Spleen (tissue), 11 donors: ENCODE results near the gene PCCA. TPM values are rescaled to one million over a fixed set of nuclear protein-coding genes. Genes with fewer than 3 reads are reported as not detected.
A peak's percentile ranks its signal among the peaks of the same experiment; 100 is the strongest.

Experiments
- DNase-seq: peaks from one replicate; pipeline ENCODE4 v3.0.0-alpha.2; 2020
- H3K27ac ChIP-seq, 8 donors: fragments of 200-600 bp; sonication (generic) in 7 of 8; 1 replicate in 4 of 8; 2 replicates in 4 of 8; pipeline versions ENCODE4 v1.5.0 to v1.8.0; 2016 to 2021; ENCODE audit warnings: inconsistent platforms in 4 of 8, mild to moderate bottlenecking in 4 of 8, moderate library complexity in 1 of 8
- H3K27me3 ChIP-seq, 7 donors: fragments of 200-600 bp; sonication (generic) in 6 of 7; replicated peaks in 1 of 7; 1 replicate in 4 of 7; 2 replicates in 3 of 7; pipeline versions ENCODE4 v1.5.0 to v1.8.0; 2016 to 2021; ENCODE audit warnings: inconsistent platforms in 3 of 7, mild to moderate bottlenecking in 1 of 7
- H3K36me3 ChIP-seq, 6 donors: fragments of 200-600 bp; sonication (generic) in 5 of 6; 1 replicate in 4 of 6; 2 replicates in 2 of 6; pipeline versions ENCODE4 v1.5.0 to v1.8.0; 2016 to 2021; ENCODE audit warnings: inconsistent platforms in 2 of 6
- H3K4me1 ChIP-seq, 6 donors: fragments of 200-600 bp; sonication (generic) in 5 of 6; 1 replicate in 3 of 6; 2 replicates in 3 of 6; pipeline versions ENCODE4 v1.5.0 to v1.8.0; 2016 to 2021; ENCODE audit warnings: inconsistent platforms in 3 of 6
- H3K4me3 ChIP-seq, 8 donors: fragments of 200-600 bp; sonication (generic) in 7 of 8; 1 replicate in 4 of 8; 2 replicates in 4 of 8; pipeline versions ENCODE4 v1.5.0 to v1.8.0; 2016 to 2021; ENCODE audit warnings: inconsistent platforms in 4 of 8, mild to moderate bottlenecking in 4 of 8, moderate library complexity in 2 of 8
- H3K9me3 ChIP-seq, 8 donors: fragments of 200-600 bp; sonication (generic) in 7 of 8; 1 replicate in 4 of 8; 2 replicates in 4 of 8; pipeline versions ENCODE4 v1.5.0 to v1.8.0; 2016 to 2021; ENCODE audit warnings: inconsistent platforms in 4 of 8
- POLR2A ChIP-seq, 3 donors: fragments of 450-650 bp; IDR thresholded peaks; one replicate each; pipeline ENCODE4 v1.5.1; 2017; ENCODE audit warnings: antibody characterized with exemption in 3 of 3, mild to moderate bottlenecking in 1 of 3
- POLR2AphosphoS5 ChIP-seq, 3 donors: sonication (generic); formaldehyde crosslinking; IDR thresholded peaks; one replicate each; pipeline ENCODE4 v1.5.1; 2017; ENCODE audit warnings: antibody characterized with exemption in 3 of 3
- WGBS, 5 donors: extraction: QIAGEN DNeasy Blood & Tissue Kit in 3 of 5; methylation state at CpG; one replicate each; pipeline versions ENCODE4 v1.1.5 to v1.1.7; 2013 to 2018; 5-methylcytosine and 5-hydroxymethylcytosine counted together
- intact Hi-C: fragments of 100-400 bp; cut with DNase I; formaldehyde crosslinking; loops from one replicate; pipeline ENCODE4 v1.15.0; 2023; ENCODE audit warnings: low total_unique reads
- polyA plus RNA-seq, 3 donors: library from polyadenylated mRNA; stranded (reverse); fragments of 200-250 nt; gene quantifications; one replicate each; pipeline ENCODE4 v1.2.1, GENCODE V29; 2013
- total RNA-seq, 7 donors: library from RNA; depleted of rRNA in 3 of 7; stranded (reverse); fragments of >200 nt in 3 of 7; fragmentation: NEBNext Ultra II Directional in 4 of 7; extraction: Animal tissue kit (Norgen Biotek cat#: 25700) in 4 of 7; gene quantifications; one replicate each; pipeline versions ENCODE4 v1.1.0 to v1.2.1, GENCODE V29; 2016 to 2021
- TF ChIP-seq, protein P1 (sequence below), 11 experiments: fragments of 200-600 bp in 7 of 11; fragments of 450-650 bp in 4 of 11; sonication (generic) in 4 of 11; IDR thresholded peaks in 8 of 11; conservative IDR thresholded peaks in 3 of 11; 1 replicate in 7 of 11; 2 replicates in 4 of 11; pipeline versions ENCODE4 v1.4.0 to v1.8.0; 2016 to 2021; ENCODE audit warnings: antibody characterized with exemption in 11 of 11, inconsistent platforms in 4 of 11, mild to moderate bottlenecking in 1 of 11
- donor health status: healthy with polysubstance abuse.
- donor health status: DM: no; HTN: no; CAD: no; lungs with moderate emphysema.
- donor health status: DM: no; HTN: no; CAD: no.
- donor health status: Bipolar disorder and iron deficiency.
- donor health status: healthy.
- donor health status: DM: no; HTN: no; CAD: no.
- donor health status: DM: yes; HTN: yes; CAD: no.

Gene PCCA
- total and polyA plus RNA-seq, 10 donors: 9.3 to 54.9 (median 43.9) TPM

DNA sequence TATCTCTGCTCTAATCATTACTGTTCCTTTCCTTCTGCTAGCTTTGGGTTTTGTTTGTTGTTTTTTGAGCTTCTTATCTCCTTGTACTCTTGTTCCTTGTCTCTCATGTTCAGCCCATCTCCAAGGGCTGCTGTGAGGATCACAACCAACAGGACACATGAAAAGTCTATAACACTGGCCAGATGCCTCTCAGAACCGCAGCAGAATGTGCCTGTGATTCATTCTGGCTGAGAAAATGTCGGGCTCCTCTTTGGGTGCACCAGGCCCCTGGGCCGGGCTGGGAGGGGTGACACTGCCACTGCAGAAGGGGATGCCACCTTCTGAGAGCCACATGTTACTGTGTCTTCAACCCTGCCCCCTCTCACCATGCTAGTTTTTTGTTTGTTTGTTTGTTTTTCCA lies 451.7 kb downstream of the PCCA start:
- DNase-seq: no peak
- peaks cover 0 to 6% (median 0%) of the 10 kb centered on the region in 6 donors for H3K36me3 ChIP-seq
- H3K4me1 ChIP-seq: peaks cover 0 to 23% (median 2%) of the 10 kb centered on the region in 6 donors
- no peaks in the 10 kb centered on the region for H3K27me3 ChIP-seq
- intact Hi-C loops: no loop called here
- no peak overlapping the region for H3K27ac ChIP-seq
- TF ChIP-seq, protein P1, sequence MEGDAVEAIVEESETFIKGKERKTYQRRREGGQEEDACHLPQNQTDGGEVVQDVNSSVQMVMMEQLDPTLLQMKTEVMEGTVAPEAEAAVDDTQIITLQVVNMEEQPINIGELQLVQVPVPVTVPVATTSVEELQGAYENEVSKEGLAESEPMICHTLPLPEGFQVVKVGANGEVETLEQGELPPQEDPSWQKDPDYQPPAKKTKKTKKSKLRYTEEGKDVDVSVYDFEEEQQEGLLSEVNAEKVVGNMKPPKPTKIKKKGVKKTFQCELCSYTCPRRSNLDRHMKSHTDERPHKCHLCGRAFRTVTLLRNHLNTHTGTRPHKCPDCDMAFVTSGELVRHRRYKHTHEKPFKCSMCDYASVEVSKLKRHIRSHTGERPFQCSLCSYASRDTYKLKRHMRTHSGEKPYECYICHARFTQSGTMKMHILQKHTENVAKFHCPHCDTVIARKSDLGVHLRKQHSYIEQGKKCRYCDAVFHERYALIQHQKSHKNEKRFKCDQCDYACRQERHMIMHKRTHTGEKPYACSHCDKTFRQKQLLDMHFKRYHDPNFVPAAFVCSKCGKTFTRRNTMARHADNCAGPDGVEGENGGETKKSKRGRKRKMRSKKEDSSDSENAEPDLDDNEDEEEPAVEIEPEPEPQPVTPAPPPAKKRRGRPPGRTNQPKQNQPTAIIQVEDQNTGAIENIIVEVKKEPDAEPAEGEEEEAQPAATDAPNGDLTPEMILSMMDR (IDR thresholded peaks at IDR 0.05 in 8 of 11, conservative IDR thresholded peaks at IDR 0.05 in 3 of 11): no peak
- TF ChIP-seq POLR2AphosphoS5 (IDR thresholded peaks at IDR 0.05) (no peak), POLR2A (IDR thresholded peaks at IDR 0.05) (no peak)
- no peak overlapping the region for H3K4me3 ChIP-seq
- WGBS, 5 donors: 91 to 96% (median 94%) methylated on average over 3 of the region's 3 CpGs
- H3K9me3 ChIP-seq: no peaks in the 10 kb centered on the region

DNA sequence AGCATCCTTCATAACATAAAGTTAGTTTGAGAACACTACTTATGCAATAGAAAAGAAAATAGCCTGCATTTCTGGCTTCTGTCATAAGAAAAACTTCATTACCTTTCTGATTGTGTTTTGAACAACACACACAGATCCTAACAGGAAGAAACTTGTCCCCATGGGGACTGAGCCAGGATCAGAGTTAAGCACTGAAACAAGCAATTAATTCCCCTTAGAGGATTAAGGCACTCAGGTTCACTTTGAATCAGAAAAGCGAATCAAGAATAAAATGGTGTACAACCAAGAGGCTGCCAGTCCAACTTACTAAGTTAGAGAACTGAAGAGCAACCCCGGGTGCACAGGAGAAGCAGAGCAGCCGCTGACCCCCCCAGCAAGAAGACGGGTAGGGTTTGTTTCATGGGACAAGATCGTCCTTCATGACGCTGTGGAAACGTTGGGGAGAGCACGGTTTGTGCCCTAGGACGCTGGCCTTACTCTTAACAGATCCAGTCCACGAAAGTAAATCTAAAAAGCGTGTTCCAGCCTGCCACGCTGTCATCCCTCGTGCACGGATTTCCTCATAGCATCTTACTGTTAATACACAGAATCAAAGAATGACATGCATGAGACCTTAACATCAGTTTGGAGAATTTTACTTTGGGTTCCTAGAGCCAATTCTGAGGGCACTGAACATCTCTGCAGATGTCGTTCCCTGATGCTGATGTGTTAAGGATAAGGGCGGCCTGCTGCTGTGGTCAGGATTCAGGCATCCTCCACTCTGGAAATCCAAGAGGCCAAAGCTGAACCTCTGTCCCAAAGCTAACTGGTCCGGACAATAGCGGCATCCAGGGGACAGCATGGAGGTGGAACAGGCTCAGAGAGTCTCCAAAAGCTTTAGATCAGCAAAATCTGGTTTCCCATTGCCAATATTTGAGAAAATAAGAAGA lies 453.3 kb downstream of the PCCA start:
- Histone ChIP-seq H3K27me3 (no peaks in the 10 kb centered on the region), H3K4me3 (no peak overlapping the region), H3K27ac (no peak overlapping the region), H3K36me3 (peaks cover 0 to 3% (median 0%) of the 10 kb centered on the region in 6 donors), H3K4me1 (peaks cover 0 to 23% (median 2%) of the 10 kb centered on the region in 6 donors), H3K9me3 (no peaks in the 10 kb centered on the region)
- 94 to 97% (median 96%) methylated on average over 18 of the region's 18 CpGs for WGBS, 5 donors
- no peak for DNase-seq
- no peak for TF ChIP-seq POLR2AphosphoS5 (IDR thresholded peaks at IDR 0.05)
- TF ChIP-seq POLR2A (IDR thresholded peaks at IDR 0.05): no peak
- TF ChIP-seq, protein P1 (IDR thresholded peaks at IDR 0.05 in 8 of 11, conservative IDR thresholded peaks at IDR 0.05 in 3 of 11): no peak
- intact Hi-C loops: no loop called here

DNA sequence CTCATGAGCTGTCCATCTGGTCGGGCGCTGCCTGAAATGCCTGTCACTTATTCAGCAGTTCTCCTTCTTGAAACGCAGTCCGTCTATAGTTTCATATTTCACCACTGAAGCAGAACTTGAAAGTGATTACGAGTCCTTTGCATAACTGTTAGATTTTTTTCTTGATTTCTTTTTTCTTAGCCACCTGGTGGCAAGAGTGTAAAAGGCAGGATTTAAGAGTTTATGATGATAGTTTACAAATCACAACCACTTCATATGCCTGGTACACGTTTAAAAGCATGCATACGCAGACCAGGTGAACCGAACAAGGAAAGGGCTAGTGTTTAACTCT lies 453.9 kb downstream of the PCCA start:
- H3K4me1 ChIP-seq: peaks cover 0 to 23% (median 2%) of the 10 kb centered on the region in 6 donors
- 36 to 46% (median 41%) methylated on average over 8 of the region's 8 CpGs for WGBS, 5 donors
- DNase-seq: no peak
- H3K4me3 ChIP-seq: no peak overlapping the region
- H3K9me3 ChIP-seq: no peaks in the 10 kb centered on the region
- intact Hi-C loops: no loop called here
- TF ChIP-seq, protein P1 (IDR thresholded peaks at IDR 0.05 in 8 of 11, conservative IDR thresholded peaks at IDR 0.05 in 3 of 11): peak in 9 of 11 experiments; percentile 17 to 51 (median 36)
- no peak for TF ChIP-seq POLR2A (IDR thresholded peaks at IDR 0.05)
- no peaks in the 10 kb centered on the region for H3K27me3 ChIP-seq
- H3K36me3 ChIP-seq: no peaks in the 10 kb centered on the region
- H3K27ac ChIP-seq: no peak overlapping the region

DNA sequence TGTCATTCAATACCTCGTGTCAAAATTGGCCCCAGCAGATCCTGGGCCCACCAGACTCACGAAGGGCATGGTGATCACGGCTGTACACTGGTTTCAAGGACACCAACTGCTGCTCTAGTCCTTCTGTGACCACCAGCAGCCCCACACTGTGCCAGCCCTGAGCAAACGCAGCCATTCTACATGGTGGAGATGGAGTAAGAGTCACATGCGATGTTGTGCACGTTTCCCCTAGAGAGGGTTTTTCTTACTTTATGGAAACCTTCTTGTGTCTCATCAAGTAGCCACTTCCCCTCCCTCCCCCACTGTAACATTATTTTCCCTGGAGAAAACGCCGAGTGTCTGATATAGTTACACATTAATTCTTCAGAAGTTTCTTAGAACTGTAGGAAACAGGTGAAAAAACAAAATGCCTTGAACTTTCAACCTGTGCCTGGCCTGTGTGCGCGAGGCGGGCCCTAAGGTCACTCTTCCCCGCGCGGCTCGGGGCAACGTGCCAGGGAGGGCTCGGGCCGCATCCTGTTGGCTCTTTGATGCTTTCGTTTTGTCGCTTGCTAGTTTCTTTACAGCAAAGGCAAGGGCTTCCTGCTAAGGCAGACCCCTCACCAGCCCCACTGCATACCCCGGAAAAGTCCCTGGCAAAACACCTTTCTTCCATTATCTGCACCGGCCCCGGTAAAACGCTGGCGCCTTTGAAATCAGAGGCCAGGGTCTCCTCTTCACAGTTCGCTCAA lies 455.1 kb downstream of the PCCA start:
- peaks cover 0 to 23% (median 2%) of the 10 kb centered on the region in 6 donors for H3K4me1 ChIP-seq
- intact Hi-C loops: no loop called here
- DNase-seq: no peak
- WGBS, 5 donors: 58 to 74% (median 69%) methylated on average over 26 of the region's 26 CpGs
- peak overlapping the region in 5 of 8 donors; percentile 7 to 63 (median 24) for H3K27ac ChIP-seq
- H3K36me3 ChIP-seq: no peaks in the 10 kb centered on the region
- TF ChIP-seq POLR2A (IDR thresholded peaks at IDR 0.05) (no peak), POLR2AphosphoS5 (IDR thresholded peaks at IDR 0.05) (peak; percentile 16 to 78 (median 66))
- H3K9me3 ChIP-seq: no peaks in the 10 kb centered on the region
- peak overlapping the region in 4 of 8 donors; percentile 19 to 49 (median 26) for H3K4me3 ChIP-seq
- H3K27me3 ChIP-seq: no peaks in the 10 kb centered on the region
